IPS DF 4.7 (cell line): ENCODE results near the gene CAD.

Experiments used
- DNase-seq: peaks from one replicate; pipeline ENCODE4 v3.0.0-alpha.2; 2013; ENCODE audit warnings: low spot score; ENCODE audit errors: extremely low read depth

The CAD gene

DNA sequence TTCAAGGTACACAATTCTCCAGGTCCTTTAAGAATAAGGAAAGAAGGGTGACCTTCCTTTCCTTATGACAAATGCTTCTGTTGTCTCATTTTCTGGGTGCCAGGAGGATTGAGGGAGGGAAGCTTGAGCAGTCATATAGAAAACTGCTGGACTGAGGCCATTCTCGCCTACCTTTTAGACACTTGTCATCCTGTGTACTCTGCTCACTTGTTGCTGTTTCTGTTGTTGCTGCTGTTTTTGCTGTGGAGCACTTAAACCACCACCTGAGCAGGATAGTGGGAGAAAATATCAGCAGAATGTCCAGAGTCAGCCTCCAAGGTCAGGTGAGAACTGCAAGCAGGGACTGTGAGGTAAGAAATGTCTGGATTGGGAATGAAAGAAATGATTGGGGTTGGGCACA, 60.8 kb downstream of the CAD start:
- no peak for DNase-seq

GRCh38 chr2:27280826-27281225, 63.7 kb downstream of the CAD start:
- DNase-seq: no peak

DNA sequence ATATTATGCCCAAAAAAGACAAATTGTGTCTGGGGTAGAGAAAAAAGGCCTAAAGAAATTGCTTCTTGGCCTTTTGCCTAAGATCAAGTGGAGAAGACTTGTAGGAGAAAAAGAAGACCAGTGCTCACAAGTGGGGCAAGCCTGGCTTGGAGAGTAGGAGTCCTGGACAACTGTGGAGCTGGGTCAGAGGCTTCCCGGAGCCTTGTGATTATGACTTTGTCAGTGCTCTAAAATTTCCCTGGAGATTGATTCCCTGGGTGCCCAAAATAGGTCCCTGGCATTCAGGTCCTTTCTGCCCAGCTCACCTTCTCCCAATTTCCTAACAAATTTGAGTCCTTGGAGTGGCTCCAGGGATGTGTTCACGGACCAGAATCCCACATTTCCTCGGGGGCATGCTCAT, 64.3 kb downstream of the CAD start:
- DNase-seq: no peak

- DNase-seq: no peak
Measured at GRCh38 chr2:27281855-27282559, 64.8 kb downstream of the CAD start, which contains the start of gene TRIM54. Gene TRIM54 (plus strand): TSS chr2:27282429. CDS start chr2:27282732, 303 bp downstream.

DNA sequence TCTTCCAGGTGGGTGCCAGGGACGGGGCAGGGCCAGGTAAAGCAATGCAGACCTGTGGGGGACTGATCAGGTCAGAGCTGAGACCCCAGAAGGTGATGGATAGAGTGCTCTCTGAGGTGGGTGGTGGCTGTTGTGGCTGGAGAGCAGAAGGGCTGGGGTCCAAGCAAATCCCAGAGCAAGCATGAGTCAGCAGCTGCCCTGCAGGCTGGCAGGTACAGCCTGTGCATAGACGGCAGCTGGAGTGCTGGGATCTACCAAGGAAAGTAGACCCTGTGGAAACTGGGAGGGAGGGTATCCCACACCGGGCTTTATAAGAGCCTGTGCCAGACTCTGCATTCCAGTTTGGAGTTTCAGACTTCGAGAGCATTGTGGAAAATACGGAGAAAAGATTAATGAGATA, 65.7 kb downstream of the CAD start:
- no peak for DNase-seq

GRCh38 chr2:27284996-27285395, 67.8 kb downstream of the CAD start:
- no peak for DNase-seq

GRCh38 chr2:27285481-27285880, 68.3 kb downstream of the CAD start:
- no peak for DNase-seq

GRCh38 chr2:27288610-27289009, 71.4 kb downstream of the CAD start:
- no peak for DNase-seq

DNA sequence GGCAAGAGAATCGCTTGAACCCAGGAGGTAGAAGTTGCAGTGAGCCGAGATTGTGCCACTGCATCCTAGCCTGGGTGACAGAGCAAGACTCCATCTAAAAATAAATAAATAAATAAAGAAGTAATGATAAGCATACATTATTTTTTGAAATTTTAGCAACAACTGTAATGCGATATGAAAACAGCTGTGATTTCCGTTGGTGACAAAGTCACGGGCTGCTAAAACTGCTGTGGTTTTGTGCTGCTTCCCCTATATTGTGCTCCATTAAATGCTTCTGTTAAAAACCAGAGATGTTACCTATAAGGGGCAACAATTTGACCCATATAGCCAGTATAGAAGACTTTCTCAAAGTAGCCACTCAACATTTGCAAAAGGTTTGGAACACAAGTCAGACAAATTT, 73.4 kb downstream of the CAD start:
- DNase-seq: no peak

DNA sequence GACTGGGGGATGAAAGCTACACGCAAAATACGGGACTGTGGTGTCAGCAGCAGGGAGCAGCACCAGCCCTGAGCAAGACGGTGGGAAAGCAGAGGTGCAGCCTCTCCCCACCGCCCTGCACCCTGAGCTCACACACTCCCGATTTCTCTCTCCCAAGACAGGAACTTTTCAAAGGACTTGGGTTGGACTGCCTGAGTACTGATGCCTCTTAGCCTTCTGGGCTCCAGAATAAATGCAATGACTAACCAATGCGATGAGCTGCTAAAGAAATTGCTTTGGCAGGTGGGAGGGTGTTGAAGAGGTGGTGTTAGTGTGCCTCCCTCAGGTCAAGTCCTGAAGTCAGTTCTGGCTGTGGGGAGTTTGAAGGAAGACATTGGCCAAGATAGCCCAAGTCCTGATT, 74.7 kb downstream of the CAD start:
- no peak for DNase-seq
